Measurements from ENCODE around the gene NFKBIB.

Gene NFKBIB

DNA sequence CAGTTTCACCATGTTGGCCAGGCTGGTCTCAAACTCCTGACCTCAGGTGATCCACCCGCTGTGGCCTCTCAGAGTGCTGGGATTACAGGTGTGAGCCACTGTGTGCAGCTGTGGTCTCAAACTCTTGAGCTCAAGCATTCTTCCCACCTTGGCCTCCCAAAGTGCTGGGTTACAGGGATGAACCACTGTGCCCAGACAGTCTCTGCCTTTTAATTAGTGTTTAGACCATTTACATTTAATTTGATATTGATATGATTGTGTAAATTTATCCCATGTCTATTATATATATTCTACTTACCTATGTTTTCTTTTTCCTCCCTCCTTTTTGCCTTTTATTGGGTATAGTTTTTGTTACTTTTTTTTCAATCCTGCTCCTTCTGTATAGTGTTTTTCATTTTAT lies 1.9 kb downstream of the NFKBIB start:
- DNase-seq (ENCODE audit: low read depth in 2 of 2, low spot score in 1 of 2) = no peak

DNA sequence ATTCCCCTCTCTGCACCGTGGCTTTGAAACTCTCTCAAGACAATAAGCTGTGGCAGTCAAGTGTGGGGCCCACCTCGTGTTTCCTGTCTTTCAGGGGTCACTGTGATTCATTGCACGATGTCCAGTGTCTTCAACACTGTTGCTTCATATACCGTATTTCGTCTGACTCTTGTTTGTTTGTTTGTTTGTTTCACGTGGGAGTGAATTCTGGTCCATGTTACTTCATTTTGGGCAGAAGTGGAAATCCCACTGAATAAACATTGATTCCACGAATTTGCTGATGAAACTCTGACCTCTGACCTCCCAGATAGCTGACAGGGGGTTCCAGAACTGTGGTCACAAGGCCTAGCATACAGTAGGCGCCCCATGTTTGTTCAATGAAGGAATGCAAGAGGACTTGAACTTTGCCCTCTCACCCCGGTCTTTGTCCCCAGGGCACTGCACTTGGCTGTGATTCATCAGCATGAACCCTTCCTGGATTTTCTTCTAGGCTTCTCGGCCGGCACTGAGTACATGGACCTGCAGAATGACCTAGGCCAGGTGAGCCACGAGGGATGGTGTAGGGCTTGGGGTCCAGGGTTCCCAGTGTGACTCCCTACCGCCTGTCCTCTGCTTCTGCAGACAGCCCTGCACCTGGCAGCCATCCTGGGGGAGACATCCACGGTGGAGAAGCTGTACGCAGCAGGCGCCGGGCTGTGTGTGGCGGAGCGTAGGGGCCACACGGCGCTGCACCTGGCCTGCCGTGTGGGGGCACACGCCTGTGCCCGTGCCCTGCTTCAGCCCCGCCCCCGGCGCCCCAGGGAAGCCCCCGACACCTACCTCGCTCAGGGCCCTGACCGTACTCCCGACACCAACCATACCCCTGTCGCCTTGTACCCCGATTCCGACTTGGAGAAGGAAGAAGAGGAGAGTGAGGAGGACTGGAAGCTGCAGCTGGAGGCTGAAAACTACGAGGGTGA lies 5.1 kb downstream of the NFKBIB start:
- no peak for DNase-seq (ENCODE audit: low read depth in 2 of 2, low spot score in 1 of 2)

DNA sequence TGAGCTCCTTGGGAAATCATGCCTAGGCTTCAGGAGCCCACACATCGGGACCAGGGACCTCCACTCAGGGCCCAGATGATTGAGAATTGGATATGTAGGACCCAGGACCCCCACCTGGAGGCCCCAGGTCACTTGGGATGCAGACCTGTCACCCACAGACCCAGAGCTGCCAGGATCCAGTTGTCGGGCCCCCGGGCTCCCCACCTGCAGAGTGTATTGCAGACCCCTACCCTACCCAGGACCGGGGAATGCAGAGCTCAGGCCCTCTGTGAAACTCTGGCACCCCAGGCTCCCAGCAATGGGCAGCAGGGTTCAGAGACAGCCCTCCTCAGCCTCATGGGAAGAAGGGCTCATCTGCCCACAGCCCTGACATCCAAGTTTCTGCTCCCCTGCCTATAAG lies 5.9 kb downstream of the NFKBIB start:
- DNase-seq (ENCODE audit: low read depth in 2 of 2, low spot score in 1 of 2) = no peak

DNA sequence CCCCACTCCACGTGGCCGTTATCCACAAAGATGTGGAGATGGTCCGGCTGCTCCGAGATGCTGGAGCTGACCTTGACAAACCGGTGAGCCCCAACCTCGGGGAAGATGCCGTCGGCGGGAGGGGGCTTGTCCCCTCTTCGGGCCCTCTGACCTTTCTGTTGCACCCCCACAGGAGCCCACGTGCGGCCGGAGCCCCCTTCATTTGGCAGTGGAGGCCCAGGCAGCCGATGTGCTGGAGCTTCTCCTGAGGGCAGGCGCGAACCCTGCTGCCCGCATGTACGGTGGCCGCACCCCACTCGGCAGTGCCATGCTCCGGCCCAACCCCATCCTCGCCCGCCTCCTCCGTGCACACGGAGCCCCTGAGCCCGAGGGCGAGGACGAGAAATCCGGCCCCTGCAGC lies 7.5 kb downstream of the NFKBIB start:
- no peak for DNase-seq (ENCODE audit: low read depth in 2 of 2, low spot score in 1 of 2)

DNA sequence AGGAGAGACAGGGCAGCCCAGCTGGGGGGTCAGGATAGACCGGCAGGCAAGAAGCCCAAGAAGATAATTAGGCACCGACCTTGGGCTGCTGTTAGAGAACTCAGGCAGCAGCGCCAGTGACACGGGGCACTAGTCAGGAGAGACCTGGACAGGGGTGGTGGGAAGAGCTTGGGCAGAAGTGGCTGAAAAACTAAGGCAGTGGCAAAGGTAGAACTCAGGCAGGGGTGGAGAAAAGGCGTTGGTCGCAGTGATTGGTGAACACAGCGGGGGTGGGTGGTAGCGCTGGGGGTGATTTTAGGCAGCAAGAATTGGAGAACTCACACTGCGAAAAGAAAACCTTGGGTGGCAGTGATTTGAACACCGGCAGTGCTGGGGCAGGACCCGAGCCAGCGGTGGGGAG lies 7.9 kb downstream of the NFKBIB start:
- no peak for DNase-seq (ENCODE audit: low read depth in 2 of 2, low spot score in 1 of 2)

DNA sequence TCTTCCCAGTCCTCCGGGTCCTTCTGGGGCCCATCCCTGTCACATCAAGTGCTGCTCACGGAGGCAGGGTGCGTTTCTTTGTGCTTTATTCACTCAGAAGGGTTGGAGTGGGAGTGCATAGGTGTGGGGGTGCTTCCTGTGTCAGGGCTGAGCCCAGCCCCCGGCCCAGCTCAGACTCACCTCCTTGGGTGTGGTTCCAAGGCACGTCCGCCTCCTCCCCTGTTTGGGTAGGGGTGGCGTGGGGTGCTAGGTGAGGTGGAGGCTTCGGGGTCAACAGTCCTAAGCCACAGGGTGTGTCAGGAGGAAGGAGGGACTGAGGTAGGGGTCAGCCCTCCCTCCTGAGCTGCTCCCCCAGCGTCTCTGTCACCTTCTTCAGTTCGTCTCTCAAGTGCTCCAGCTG lies 9.1 kb downstream of the NFKBIB start:
- no peak for DNase-seq (ENCODE audit: low read depth in 2 of 2, low spot score in 1 of 2)

DNA sequence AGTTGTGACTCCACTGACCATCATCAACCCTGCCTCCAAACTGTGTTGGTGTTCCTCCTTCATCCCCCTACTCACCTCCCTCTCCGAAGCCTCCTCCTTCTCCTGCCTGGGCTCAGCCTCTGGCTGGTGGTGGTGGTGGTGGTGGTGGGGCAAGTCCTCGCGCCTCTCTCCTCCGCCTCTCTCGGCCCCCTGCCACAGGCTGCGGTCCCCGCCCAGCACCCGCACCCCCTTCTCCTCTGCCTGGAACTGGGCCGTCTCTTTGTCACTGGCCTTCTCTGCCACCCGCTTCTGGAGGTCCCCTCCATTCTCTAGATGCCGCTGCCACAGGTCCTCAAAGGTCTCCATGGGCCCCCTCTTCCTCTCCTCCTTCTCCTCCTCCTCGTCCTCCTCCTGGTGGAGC lies 10.7 kb downstream of the NFKBIB start:
- no peak for DNase-seq (ENCODE audit: low read depth in 2 of 2, low spot score in 1 of 2)

DNA sequence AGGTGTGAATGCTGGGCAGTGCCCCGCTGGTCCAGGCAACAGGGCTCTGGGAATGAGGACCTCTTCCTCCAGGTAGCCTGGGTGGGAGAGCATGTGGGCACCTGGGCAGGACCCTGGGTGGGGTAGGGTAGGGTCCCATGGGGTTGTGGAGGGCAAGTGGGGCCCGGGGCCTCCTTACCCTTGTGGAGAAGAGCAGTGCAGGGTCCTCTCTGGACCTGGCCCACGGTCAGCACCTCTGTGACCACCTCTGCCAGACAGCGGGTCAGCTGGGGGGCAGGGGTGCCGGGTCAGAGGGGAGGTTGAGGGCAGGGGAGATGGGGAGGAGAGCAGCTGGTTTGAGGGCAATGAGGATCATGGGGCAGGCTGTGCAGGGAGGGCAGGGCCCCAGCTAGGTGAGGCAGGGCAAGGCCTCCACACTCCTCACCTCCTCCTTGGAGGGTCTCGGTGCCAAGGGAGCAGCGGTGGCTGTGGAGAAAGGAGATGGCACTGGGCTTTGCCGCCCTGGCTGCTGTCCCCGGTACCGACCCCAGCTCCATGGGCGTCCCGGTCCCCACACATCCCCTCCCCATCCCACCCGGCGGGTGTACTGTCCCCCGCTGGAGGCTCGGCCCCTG lies 11.7 kb downstream of the NFKBIB start:
- DNase-seq (ENCODE audit: low read depth in 2 of 2, low spot score in 1 of 2) = no peak

DNA sequence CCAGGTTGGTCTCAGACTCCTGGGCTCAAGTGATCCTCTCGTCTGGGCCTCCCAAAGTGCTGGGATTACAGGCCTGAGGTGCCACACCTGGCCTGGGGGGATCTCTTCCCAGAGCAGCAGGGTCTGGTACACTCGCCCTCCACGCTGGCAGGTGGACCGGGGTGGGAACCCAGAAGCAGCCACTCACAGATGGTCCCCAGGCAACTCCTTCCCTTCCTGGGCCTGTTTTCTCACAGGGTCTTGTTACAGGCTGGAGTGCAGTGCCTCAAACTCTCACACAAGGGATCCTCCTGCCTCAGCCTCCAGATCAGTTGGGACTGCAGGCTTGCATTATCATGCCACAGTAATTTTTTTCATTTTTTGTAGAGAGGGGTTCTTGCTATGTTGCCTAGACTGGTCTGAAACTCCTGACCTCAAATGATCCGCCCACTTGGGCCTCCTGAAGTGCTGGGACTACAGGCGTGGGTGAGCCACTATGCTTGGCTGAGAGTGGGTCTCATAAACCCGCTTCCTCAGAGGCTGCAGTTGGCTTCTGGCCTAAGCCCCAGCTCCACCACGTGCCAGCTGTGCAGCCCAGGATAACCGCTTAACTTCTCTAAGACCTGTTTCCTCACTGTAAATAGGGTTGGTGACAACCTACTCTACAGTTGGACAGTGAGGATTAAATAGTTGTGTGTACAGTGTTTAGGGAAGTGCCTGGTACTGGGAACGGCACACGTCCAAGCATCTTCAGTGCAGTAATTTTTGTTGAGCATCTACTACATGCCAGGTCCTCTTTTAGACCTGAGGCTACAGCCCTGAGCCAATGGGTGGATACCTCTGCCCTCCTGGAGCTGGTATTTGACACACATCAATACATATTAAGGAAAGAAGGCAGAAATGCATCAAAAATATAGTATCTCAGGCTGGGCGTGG lies 13.1 kb downstream of the NFKBIB start:
- DNase-seq (ENCODE audit: low read depth in 2 of 2, low spot score in 1 of 2) = no peak

DNA sequence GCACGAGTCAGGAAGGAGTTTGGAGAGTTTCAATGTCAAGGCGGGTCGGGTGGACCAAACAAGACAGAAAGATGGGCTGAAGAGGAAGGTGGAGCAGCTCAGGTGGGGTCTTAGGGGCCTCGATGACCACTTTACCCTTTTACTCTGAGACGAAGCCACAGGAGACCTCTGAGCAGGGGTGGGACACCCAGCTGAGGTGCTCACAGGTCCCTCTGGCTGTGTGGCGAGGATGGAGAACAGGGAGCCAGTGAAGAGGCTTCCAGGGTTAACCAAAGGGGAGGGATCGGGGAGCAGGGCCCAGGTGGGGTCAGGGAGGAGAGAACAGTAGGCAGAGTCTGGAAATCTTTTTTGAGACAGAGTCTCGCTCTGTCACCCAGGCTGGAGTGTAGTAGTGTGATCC lies 14.2 kb downstream of the NFKBIB start:
- no peak for DNase-seq (ENCODE audit: low read depth in 2 of 2, low spot score in 1 of 2)

DNA sequence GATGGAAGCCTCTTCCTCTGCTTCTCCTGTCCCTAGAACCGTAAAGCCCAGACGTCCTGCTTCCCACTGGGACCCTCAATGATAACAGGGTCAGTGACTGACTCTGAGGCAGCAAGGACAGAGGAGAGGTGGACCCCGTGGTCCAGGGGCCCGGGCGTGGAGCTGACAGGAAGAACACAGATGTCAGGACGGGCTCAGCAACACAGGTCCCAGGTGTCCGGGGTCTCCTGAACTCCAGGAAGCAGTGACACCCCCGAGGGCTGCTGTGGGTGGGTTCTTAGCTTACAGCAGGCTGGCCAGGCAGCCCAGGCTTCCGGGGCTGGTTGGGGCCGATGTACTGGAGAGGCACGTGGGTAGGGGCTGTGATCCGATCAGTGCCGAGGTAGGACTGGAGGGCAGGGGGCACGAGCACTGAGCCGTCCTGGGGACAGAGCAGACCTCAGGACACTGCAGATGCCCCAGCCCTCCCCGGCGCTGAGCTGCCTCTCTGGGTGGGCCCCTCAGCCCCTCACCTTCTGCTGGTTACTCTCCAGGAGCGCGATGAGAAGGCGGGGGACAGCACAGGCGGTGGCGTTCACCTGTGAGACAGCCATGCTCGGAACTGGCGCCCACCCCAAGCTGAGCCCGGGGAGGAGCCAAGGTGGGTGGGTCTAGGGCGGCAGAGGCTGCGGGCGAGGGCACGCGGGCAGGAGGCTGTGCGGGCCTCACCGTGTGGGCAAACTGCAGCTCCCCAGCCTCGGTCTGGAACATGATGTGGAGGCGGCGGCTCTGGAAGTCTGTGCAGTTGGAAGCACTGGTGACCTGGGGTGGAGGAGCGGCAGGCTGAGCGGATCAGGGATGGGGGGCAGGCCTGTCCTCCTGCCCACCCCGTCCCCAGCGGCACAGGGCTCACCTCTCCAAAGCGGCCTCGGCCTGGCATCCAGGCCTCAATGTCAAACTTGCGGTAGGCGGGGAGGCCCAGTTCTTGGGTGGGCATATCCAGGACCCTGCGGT lies 15.9 kb downstream of the NFKBIB start:
- no peak for DNase-seq (ENCODE audit: low read depth in 2 of 2, low spot score in 1 of 2)

DNA sequence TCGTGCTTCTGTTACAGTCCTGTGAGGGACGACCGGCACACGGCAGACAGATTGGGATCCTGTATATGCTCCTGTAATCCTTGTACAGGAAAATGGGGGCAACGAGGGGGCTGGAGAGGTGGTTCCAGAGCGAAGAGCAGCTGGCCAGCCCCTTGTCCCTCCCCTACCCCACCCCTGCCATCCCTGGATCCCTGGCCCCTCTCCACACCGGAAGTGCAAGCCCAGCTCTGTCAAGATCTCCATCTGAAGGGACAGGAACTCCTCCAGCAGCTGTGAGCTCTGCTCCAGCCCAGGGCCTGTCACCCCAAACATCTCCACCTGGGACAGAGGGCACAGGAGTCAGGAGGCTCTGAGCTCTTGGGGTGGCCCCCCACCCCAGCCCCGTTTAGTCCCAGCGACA lies 17.7 kb downstream of the NFKBIB start:
- DNase-seq (ENCODE audit: low read depth in 2 of 2, low spot score in 1 of 2) = no peak

DNA sequence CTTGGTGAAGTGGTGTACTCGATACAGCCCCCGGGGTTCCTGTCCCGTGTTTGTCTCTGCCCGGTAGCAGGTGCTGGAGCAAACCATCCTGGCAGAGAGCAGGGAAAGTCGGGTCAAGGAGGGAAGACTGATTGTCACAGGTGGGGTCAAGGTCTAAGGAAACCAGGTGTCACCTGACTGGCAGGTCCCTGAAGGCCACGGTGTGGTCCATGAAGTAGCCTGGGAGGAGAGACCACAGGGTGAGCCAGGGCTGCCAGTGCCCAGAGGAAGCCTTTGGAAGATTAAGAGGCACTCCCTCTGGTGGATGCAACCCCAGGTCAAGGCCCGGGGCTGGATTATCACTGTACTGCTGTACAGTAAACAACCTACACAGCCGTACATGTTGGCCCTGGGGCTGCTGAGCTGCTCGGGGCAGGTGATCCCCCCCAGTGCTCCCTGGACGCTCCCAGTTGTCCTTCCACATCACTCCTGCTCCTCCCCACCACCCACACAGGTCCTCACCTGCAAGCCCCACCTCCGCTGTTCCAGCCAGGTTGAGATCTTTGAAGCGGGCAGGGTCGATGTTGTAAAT lies 18.2 kb downstream of the NFKBIB start:
- no peak for DNase-seq (ENCODE audit: low read depth in 2 of 2, low spot score in 1 of 2)

DNA sequence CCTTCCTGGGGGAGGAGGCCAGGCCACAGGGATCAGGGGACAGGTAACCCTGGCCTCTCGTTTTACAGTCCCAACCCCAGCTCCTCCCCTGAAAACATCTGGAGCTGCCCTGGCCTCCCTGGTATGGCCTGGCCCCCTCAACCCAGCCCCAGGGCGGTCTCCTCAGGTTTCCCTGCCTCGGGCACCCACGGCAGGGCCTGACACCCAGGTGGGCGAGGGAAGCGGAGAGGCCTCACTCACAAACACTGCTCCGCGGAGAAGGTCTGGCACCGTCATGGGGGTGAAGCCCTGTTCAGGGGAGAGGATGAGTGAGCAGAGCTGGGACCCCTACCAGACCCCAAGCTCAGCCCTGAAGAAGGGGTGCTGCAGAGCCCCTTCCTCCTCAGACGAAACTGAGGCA lies 18.8 kb downstream of the NFKBIB start:
- no peak for DNase-seq (ENCODE audit: low read depth in 2 of 2, low spot score in 1 of 2)

DNA sequence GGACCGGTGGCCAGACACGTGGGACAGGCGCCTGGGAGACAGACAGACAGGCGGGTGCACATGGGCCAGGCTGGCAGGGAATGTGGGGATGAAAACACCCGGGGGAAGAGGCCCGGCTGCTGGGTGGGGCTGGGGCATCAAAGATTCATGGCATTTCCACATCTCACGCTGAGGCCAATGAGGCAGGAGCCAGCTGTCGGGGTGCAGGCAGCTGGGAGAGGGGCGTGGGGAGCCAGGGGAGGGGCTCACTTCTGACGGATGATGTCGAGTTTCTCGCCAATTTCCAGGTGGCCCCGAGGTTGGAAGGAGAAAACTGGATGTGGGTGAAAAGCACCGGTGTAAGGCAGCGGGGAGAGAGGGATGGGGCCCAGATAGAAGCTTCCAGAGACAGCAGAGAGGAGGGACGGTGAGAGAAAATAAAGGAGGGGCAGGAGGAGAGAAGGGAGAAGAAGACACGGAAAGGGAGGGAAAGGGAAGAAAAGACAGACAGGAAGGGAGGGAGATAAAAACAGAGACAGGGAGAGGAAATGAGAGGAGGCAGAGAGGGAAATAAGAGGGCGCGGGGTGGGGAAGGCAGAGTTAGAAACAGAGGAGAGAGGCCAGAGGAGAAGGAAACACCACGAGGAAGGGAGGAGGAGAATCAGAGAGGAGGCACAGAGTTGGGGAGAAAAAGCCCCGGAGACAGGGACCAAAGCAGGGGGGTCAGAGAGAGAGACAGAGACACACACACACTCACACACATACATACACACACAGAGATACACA lies 20.2 kb downstream of the NFKBIB start:
- no peak for DNase-seq (ENCODE audit: low read depth in 2 of 2, low spot score in 1 of 2)

DNA sequence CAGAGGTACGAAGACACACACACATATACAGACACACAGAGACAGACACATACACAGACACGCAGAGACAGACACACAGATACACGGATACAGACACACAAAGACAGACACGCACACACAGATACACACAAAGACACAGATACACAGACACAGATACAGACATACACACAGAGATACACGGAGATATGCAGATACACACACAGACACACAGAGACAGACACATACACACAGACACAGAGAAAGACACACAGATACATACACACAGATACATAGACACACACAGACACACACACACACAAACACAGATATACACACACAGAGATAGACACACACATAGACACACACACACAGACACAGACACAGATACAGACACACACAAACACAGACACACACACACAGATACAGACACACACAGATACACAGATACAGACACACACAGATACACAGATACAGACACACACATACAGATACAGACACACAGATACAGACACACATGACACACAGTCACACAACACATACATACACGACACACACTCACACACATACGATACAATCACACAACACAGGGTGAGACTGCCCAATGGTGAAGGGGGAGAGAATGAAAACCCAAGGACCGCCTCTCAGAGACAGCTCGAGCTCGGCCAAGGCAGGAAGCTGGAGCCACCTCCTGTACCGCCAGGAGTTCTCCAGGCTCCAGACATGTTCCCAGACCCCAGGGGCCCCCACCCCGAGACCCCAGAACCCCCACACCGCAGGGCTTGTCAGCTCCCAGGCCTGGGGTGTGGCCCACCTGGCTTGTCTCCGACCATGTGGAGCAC lies 21.0 kb downstream of the NFKBIB start:
- no peak for DNase-seq (ENCODE audit: low read depth in 2 of 2, low spot score in 1 of 2)

DNA sequence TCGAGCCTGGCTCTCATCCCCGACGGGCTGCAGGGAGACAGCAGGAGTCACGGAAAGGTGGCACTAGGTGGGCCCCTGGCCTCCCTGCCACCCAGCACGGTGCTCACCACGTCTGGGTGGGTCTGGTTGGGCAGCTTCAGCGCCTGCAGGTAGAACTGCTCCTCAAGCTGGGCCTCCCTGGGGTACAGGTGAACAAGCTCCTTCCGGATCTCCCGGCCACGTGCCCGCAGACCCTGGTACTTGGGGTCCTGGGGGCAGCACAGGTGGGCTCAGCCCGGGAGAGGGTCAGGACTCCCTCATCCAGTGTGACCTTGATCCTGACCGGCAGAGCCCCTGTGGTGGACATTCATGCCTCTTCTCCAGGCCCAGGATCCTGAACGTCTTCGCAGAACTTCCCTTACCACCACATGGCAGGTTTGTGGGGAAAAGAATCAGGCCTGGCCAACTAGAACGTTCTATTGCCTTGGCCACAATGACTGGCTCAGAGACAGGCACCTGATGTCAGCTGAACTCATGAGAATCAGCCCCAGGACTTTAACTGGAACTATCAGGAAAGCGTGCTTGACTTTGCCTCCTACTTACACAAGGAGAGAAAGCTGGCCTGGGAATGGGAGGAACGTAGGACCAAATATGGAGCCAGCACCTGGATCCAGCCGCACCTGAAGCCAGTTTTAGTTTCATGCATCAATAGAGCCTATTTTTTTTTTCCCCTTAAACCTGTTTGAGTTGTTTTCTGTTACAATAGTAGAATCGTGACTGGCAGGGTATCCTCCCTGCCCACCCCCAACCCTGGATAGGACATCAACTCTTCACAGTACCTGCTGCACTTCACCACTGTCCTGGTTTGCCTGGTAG lies 21.9 kb downstream of the NFKBIB start:
- no peak for DNase-seq (ENCODE audit: low read depth in 2 of 2, low spot score in 1 of 2)

DNA sequence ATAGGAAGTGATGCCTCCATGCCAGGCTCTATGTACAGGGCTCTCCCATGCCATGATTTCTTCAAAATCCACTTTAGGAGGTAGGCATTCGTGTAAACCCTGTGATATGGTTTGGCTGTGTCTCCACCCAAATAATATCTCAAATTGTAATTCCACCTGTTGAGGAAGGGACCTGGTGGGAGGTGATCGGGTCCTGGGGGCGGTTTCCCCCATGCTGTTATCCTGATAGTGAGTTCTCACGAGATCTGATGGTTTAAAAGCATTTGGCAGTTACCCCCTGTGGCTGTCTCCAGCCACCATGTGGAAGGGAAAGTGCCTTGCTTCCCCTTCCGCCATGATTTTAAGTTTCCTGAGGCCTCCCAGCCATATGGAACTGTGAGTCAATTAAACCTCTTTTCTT lies 22.7 kb downstream of the NFKBIB start:
- no peak for DNase-seq (ENCODE audit: low read depth in 2 of 2, low spot score in 1 of 2)
